H1 (cell line): Measurements from ENCODE around the gene PEX6. TPM values are rescaled to one million over a fixed set of nuclear protein-coding genes. Genes with fewer than 3 reads are reported as not detected.

Source experiments
- CTCF ChIA-PET: fragments of 300-600 bp; sonication (Branson Sonifier 250); formaldehyde crosslinking; loops from one replicate; lab custom pipeline; 2021; ENCODE audit not compliant: partially characterized antibody; lab: Charles Lee
- POLR2A ChIA-PET: fragments of 300-600 bp; sonication (Branson Sonifier 250); formaldehyde crosslinking; loops from one replicate; lab custom pipeline; 2021; ENCODE audit warnings: inconsistent platforms; ENCODE audit not compliant: partially characterized antibody; lab: Charles Lee
- DNase-seq, 2 experiments: peaks; one replicate each; pipeline versions ENCODE4 v3.0.0 to v3.0.0-alpha.2; 2010 to 2022; ENCODE audit warnings: low spot score in 2 of 2, low read depth in 1 of 2, mixed read lengths in 1 of 2
- FAIRE-seq: peaks from 2 replicates; lab custom pipeline; 2011; peaks lifted over from hg19 to GRCh38; lab: Jason Lieb, UNC
- H2AFZ ChIP-seq: 2 replicates; pipeline ENCODE4 v1.8.1; 2012; ENCODE audit warnings: low read length, inconsistent platforms
- H2AK5ac ChIP-seq: 2 replicates; pipeline ENCODE4 v1.6.1; 2013; ENCODE audit warnings: low read depth, low read length
- H2BK120ac ChIP-seq: replicated peaks from 2 replicates; pipeline ENCODE3; 2013; ENCODE audit warnings: low read depth, low read length, inconsistent platforms
- H2BK12ac ChIP-seq: 2 replicates; pipeline ENCODE4 v1.6.1; 2013; ENCODE audit warnings: low read depth, low read length
- H2BK15ac ChIP-seq: 2 replicates; pipeline ENCODE4 v1.6.1; 2013; ENCODE audit warnings: low read length
- H2BK20ac ChIP-seq: 2 replicates; pipeline ENCODE4 v1.6.1; 2013; ENCODE audit warnings: low read length
- H2BK5ac ChIP-seq: 2 replicates; pipeline ENCODE4 v1.6.1; 2013; ENCODE audit warnings: low read depth, low read length
- H3K14ac ChIP-seq: 2 replicates; pipeline ENCODE4 v1.6.1; 2013; ENCODE audit warnings: inconsistent platforms; ENCODE audit not compliant: insufficient read length
- H3K18ac ChIP-seq: 2 replicates; pipeline ENCODE4 v1.6.1; 2013; ENCODE audit warnings: low read length; ENCODE audit errors: extremely low read depth
- H3K23ac ChIP-seq: 2 replicates; pipeline ENCODE4 v1.6.1; 2013; ENCODE audit warnings: inconsistent platforms; ENCODE audit not compliant: insufficient read length
- H3K23me2 ChIP-seq: 2 replicates; pipeline ENCODE4 v1.6.1; 2013; ENCODE audit warnings: low read depth, low read length
- H3K27ac ChIP-seq: 2 replicates; pipeline ENCODE4 v1.6.1; 2011; ENCODE audit warnings: low read depth, low read length, inconsistent platforms
- H3K27me3 ChIP-seq, 4 experiments: replicated peaks in 1 of 4; 1 replicate in 1 of 4; 2 replicates in 3 of 4; pipeline versions ENCODE4 v1.6.1 to v1.8.1; 2011 to 2013; ENCODE audit warnings: low read length in 3 of 4, mild to moderate bottlenecking in 3 of 4, inconsistent platforms in 2 of 4, mixed read lengths in 2 of 4, moderate library complexity in 1 of 4; ENCODE audit not compliant: control insufficient read depth in 3 of 4, insufficient read depth in 3 of 4; ENCODE audit errors: extremely low read depth in 1 of 4
- H3K36me3 ChIP-seq, 4 experiments: 2 replicates each; pipeline versions ENCODE4 v1.6.1 to v1.8.1; 2011 to 2013; ENCODE audit warnings: mild to moderate bottlenecking in 4 of 4, low read length in 3 of 4, moderate library complexity in 2 of 4, control low read depth in 1 of 4, inconsistent platforms in 1 of 4; ENCODE audit not compliant: insufficient read depth in 4 of 4, control insufficient read depth in 2 of 4
- H3K4ac ChIP-seq: replicated peaks from 2 replicates; pipeline ENCODE3; 2013; ENCODE audit warnings: low read length, low read depth, mixed read lengths, inconsistent platforms; ENCODE audit not compliant: insufficient read length
- H3K4me1 ChIP-seq, 4 experiments: replicated peaks in 1 of 4; 1 replicate in 1 of 4; 2 replicates in 3 of 4; pipeline versions ENCODE4 v1.6.1 to v1.8.1; 2011 to 2013; ENCODE audit warnings: low read length in 3 of 4, inconsistent platforms in 2 of 4, mixed read lengths in 1 of 4; ENCODE audit not compliant: insufficient read depth in 4 of 4, control insufficient read depth in 3 of 4
- H3K4me2 ChIP-seq, 2 experiments: 2 replicates each; pipeline versions ENCODE4 v1.6.1 to v1.8.1; 2011 to 2013; ENCODE audit warnings: low read depth in 2 of 2, low read length in 2 of 2, control low read depth in 1 of 2, inconsistent platforms in 1 of 2, mild to moderate bottlenecking in 1 of 2; ENCODE audit not compliant: insufficient read depth in 1 of 2
- H3K4me3 ChIP-seq, 4 experiments: fragments of 200-600, 300-600 bp in 1 of 4; sonication (generic), shearing (Covaris generic), sonication (Bioruptor Twin) in 1 of 4; 2 replicates each; pipeline versions ENCODE4 v1.5.1 to v1.8.1; 2011 to 2016; ENCODE audit warnings: low read length in 4 of 4, low read depth in 3 of 4, control low read depth in 2 of 4, inconsistent platforms in 2 of 4, mild to moderate bottlenecking in 2 of 4, mixed read lengths in 1 of 4, moderate library complexity in 1 of 4; ENCODE audit not compliant: insufficient read depth in 2 of 4; ENCODE audit errors: extremely low read depth in 1 of 4
- H3K56ac ChIP-seq: replicated peaks from 2 replicates; pipeline ENCODE3; 2013; ENCODE audit warnings: low read depth, mild to moderate bottlenecking, mixed read lengths, low read length, inconsistent platforms; ENCODE audit not compliant: insufficient read length
- H3K79me1 ChIP-seq: 2 replicates; pipeline ENCODE4 v1.6.1; 2013; ENCODE audit warnings: low read depth, low read length, control low read depth
- H3K79me2 ChIP-seq, 2 experiments: 2 replicates each; pipeline versions ENCODE4 v1.6.1 to v1.8.1; 2012 to 2013; ENCODE audit warnings: low read length in 2 of 2, mild to moderate bottlenecking in 2 of 2, inconsistent platforms in 1 of 2; ENCODE audit not compliant: insufficient read depth in 2 of 2, control insufficient read depth in 1 of 2
- H3K9ac ChIP-seq, 4 experiments: replicated peaks in 1 of 4; 1 replicate in 1 of 4; 2 replicates in 3 of 4; pipeline versions ENCODE4 v1.6.1 to v1.8.1; 2011 to 2013; ENCODE audit warnings: low read depth in 3 of 4, low read length in 3 of 4, control low read depth in 2 of 4, mild to moderate bottlenecking in 2 of 4, moderate library complexity in 2 of 4, inconsistent platforms in 1 of 4; ENCODE audit errors: extremely low read depth in 1 of 4
- H3K9me3 ChIP-seq, 2 experiments: 2 replicates each; pipeline versions ENCODE4 v1.6.1 to v1.8.1; 2012 to 2013; ENCODE audit warnings: mild to moderate bottlenecking in 2 of 2, moderate library complexity in 2 of 2, control low read depth in 1 of 2, inconsistent platforms in 1 of 2, low read depth in 1 of 2, low read length in 1 of 2, mixed read lengths in 1 of 2; ENCODE audit not compliant: insufficient read depth in 2 of 2
- H4K20me1 ChIP-seq, 2 experiments: replicated peaks in 1 of 2; 2 replicates each; pipeline versions ENCODE3 to v1.8.1; 2011 to 2013; ENCODE audit warnings: inconsistent platforms in 2 of 2, low read length in 2 of 2, mild to moderate bottlenecking in 1 of 2; ENCODE audit not compliant: insufficient read depth in 2 of 2, control insufficient read depth in 1 of 2
- H4K5ac ChIP-seq: 2 replicates; pipeline ENCODE4 v1.6.1; 2013; ENCODE audit warnings: low read length, low read depth, mixed read lengths, inconsistent platforms; ENCODE audit not compliant: insufficient read length
- H4K8ac ChIP-seq: 2 replicates; pipeline ENCODE4 v1.8.0; 2013; ENCODE audit warnings: mild to moderate bottlenecking, moderate library complexity, low read length, inconsistent platforms; ENCODE audit not compliant: insufficient read depth; ENCODE audit errors: extremely low read depth
- H4K91ac ChIP-seq: replicated peaks from 2 replicates; pipeline ENCODE3; 2013; ENCODE audit warnings: low read length, mixed read lengths, inconsistent platforms; ENCODE audit not compliant: insufficient read length
- ASH2L ChIP-seq: fragments of 200-600, 300-600 bp; sonication (generic); IDR thresholded peaks from one replicate; pipeline ENCODE4 v1.7.1; 2017; ENCODE audit warnings: low read length
- BRCA1 ChIP-seq: IDR thresholded peaks from 2 replicates; pipeline ENCODE4 v1.6.1; 2012; ENCODE audit warnings: low read depth, low read length, improper control_type of control experiment
- CBX8 ChIP-seq: fragments of 300-800, 300-1000 bp; sonication (generic); IDR thresholded peaks from 2 replicates; pipeline ENCODE4 v1.7.1; 2016; ENCODE audit warnings: low read depth, low read length, borderline replicate concordance
- CEBPB ChIP-seq: IDR thresholded peaks from 2 replicates; pipeline ENCODE4 v1.6.1; 2012; ENCODE audit warnings: low read depth, low read length
- CTBP2 ChIP-seq: IDR thresholded peaks from 2 replicates; pipeline ENCODE4 v1.7.0; 2011; ENCODE audit warnings: borderline replicate concordance, mild to moderate bottlenecking, moderate library complexity, mixed read lengths, low read length; ENCODE audit not compliant: insufficient read depth, insufficient read length
- EGR1 ChIP-seq: IDR thresholded peaks from 2 replicates; pipeline ENCODE4 v1.6.1; 2011; ENCODE audit warnings: low read depth, low read length, borderline replicate concordance
- GABPA ChIP-seq: IDR thresholded peaks from 2 replicates; pipeline ENCODE4 v1.6.1; 2011; ENCODE audit warnings: mild to moderate bottlenecking, low read length, moderate library complexity, borderline replicate concordance; ENCODE audit not compliant: insufficient read depth
- HDAC6 ChIP-seq: IDR thresholded peaks from one replicate; pipeline ENCODE4 v1.7.1; 2012; ENCODE audit warnings: low read depth, mild to moderate bottlenecking, inconsistent platforms, low read length, moderate library complexity
- KDM1A ChIP-seq: fragments of 200-600, 300-600 bp; sonication (generic); IDR thresholded peaks from 2 replicates; pipeline ENCODE4 v1.7.1; 2016; ENCODE audit warnings: mild to moderate bottlenecking, low read length, borderline replicate concordance
- MAX ChIP-seq: IDR thresholded peaks from 2 replicates; pipeline ENCODE4 v1.6.1; 2012; ENCODE audit warnings: inconsistent platforms
- NANOG ChIP-seq: IDR thresholded peaks from 2 replicates; pipeline ENCODE4 v1.6.1; 2011; ENCODE audit warnings: low read length, low read depth, mild to moderate bottlenecking, inconsistent platforms; ENCODE audit not compliant: insufficient read depth, poor library complexity, severe bottlenecking
- TBP ChIP-seq: IDR thresholded peaks from 2 replicates; pipeline ENCODE4 v1.6.1; 2011; ENCODE audit warnings: low read depth, low read length, improper control_type of control experiment
- WGBS, 2 experiments: shearing (Covaris generic) in 1 of 2; methylation state at CpG; one replicate each; pipeline versions ENCODE4 v1.1.6 to v1.1.7; 2013 to 2015; ENCODE audit warnings: low lambda C conversion rate in 2 of 2, mixed read lengths in 2 of 2, inconsistent platforms in 1 of 2, low coverage in 1 of 2, missing lambda C conversion rate in 1 of 2; ENCODE audit not compliant: insufficient replicate concordance in 2 of 2, insufficient coverage in 1 of 2, insufficient read length in 1 of 2; ENCODE audit errors: extremely low coverage in 1 of 2, missing lambda C conversion rate in 1 of 2; 5-methylcytosine and 5-hydroxymethylcytosine counted together
- polyA plus RNA-seq, 7 experiments: library from polyadenylated mRNA; depleted of rRNA in 3 of 7; stranded (reverse) in 5 of 7; unstranded in 2 of 7; fragments of >200 nt in 5 of 7; fragments of 200-250 nt in 2 of 7; gene quantifications; 1 replicate in 5 of 7; 2 replicates in 1 of 7; 4 replicates in 1 of 7; pipeline versions ENCODE4 v1.2.1 to v1.2.3, GENCODE V29; 2011 to 2013; ENCODE audit warnings: missing spikeins in 2 of 7, mixed read lengths in 2 of 7
- total RNA-seq: library from RNA; stranded (reverse); fragmentation: NEBNext Ultra II Directional; extraction: Animal tissue kit (Norgen Biotek cat#: 25700); gene quantifications from 2 replicates; pipeline ENCODE4 v1.2.1, GENCODE V29; 2021

The PEX6 gene
- total and polyA plus RNA-seq, 2 of the 8 experiments (the other 6 are each of a cell fraction or from before 2014, with no cell fraction given) = 6.4 to 12.5 TPM

GRCh38 chr6:42979523-42980177 is 669 bp upstream of the PEX6 start:
- no peak overlapping the region for H3K27ac ChIP-seq
- no peak overlapping the region for H2BK12ac ChIP-seq
- peak overlapping the region; percentile 91 to 97 for H3K4me2 ChIP-seq
- peak overlapping the region; percentile 20 for H4K5ac ChIP-seq
- no peak overlapping the region for H3K56ac ChIP-seq
- peak overlapping the region; percentile 66 for H2BK15ac ChIP-seq
- no peak overlapping the region for H4K91ac ChIP-seq
- peak overlapping the region; percentile 67 to 92 (median 70); a peak in 7 of 8 replicates for H3K4me3 ChIP-seq
- H3K23me2 ChIP-seq = peaks cover 12% of the 10 kb centered on the region
- H3K4ac ChIP-seq = peak overlapping the region; percentile 22
- no peaks in the 10 kb centered on the region for H3K36me3 ChIP-seq
- CTCF ChIA-PET = interaction anchor here (0.8 to 4.4 kb wide), 10 partner anchors 9 to 288 kb away, joined by 3 to 33 read pairs (median 4); no protein-coding TSS in a partner anchor
- H3K18ac ChIP-seq = peak overlapping the region; percentile 44; the same call in 1 of the 2 replicates
- no peak overlapping the region for H4K8ac ChIP-seq
- no peak overlapping the region for H2AK5ac ChIP-seq
- H2BK20ac ChIP-seq = no peak overlapping the region
- H2AFZ ChIP-seq = peak overlapping the region; percentile 90
- FAIRE-seq = no peak
- no peak overlapping the region for H2BK120ac ChIP-seq
- H3K9me3 ChIP-seq = no peaks in the 10 kb centered on the region
- H2BK5ac ChIP-seq = peak overlapping the region; percentile 18; the same call in 1 of the 2 replicates
- no peaks in the 10 kb centered on the region; the same call in 1 of the 2 replicates for H3K79me1 ChIP-seq
- H4K20me1 ChIP-seq = peaks cover 0 to 1% of the 10 kb centered on the region in 2 experiments
- no peaks in the 10 kb centered on the region for H3K27me3 ChIP-seq
- H3K79me2 ChIP-seq = peaks cover 0 to 3% of the 10 kb centered on the region in 2 experiments; a peak in 1 of 4 replicates
- H3K23ac ChIP-seq = no peak overlapping the region
- 68% methylated on average over 9 of the region's 9 CpGs; no CpG with 5 or more reads in 1 of the 2 experiments for WGBS, 2 experiments
- peaks cover 4 to 10% (median 6%) of the 10 kb centered on the region in 4 experiments; a peak in 3 of 7 replicates for H3K4me1 ChIP-seq
- POLR2A ChIA-PET = interaction anchor here (0.6 to 3.8 kb wide), 22 partner anchors 8 to 495 kb away, joined by 3 to 27 read pairs (median 4); partner anchors contain the start of genes CNPY3, CUL7, GNMT and KLC4
- no peak for DNase-seq
- H3K14ac ChIP-seq = no peak overlapping the region
- H3K9ac ChIP-seq = peak overlapping the region in 2 of 4 experiments; percentile 40 to 83; a peak in 5 of 7 replicates
- TF ChIP-seq CTBP2 = no peak
- no peak for TF ChIP-seq MAX
- no peak for TF ChIP-seq TBP
- no peak for TF ChIP-seq KDM1A
- no peak for TF ChIP-seq CBX8
- no peak for TF ChIP-seq NANOG
- no peak for TF ChIP-seq ASH2L
- no peak for TF ChIP-seq GABPA
- no peak for TF ChIP-seq HDAC6
- TF ChIP-seq CEBPB = no peak
- TF ChIP-seq BRCA1 = no peak
- TF ChIP-seq EGR1 = no peak
